SH-SY5Y (cell line): ENCODE results near the gene CACNA1S.

Experiments used
- GATA2 ChIP-seq: IDR thresholded peaks from 2 replicates; pipeline ENCODE4 v1.6.1; 2011; ENCODE audit warnings: mild to moderate bottlenecking, low read depth, low read length
- GATA3 ChIP-seq: IDR thresholded peaks from 2 replicates; pipeline ENCODE4 v1.6.1; 2011; ENCODE audit warnings: low read depth, mild to moderate bottlenecking, low read length, moderate library complexity

DNA sequence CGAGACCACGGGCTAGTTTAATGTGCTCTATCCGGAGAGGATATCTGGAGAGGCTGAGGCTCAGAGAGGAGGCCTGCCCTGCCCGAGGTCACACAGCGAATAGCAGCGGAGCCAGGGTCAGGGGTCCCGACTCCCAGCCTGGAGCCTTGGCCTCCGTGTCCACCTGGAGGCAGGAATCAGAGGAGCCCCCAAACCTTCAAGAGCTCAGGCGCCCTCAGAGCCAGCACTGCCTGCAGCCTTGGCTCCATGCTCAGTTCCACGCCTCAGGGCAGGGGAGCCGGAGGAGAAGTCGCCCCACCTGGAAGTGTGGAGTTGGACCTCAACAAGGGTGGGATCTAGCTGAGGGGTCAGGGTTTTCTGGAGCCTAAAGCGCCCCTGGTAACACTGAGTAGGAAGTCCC, 16.7 kb upstream of the CACNA1S start:
- TF ChIP-seq GATA3 (no peak), GATA2 (no peak)
